ENCODE data around the gene PITPNM2. TPM values are rescaled to one million over a fixed set of nuclear protein-coding genes. Genes with fewer than 3 reads are reported as not detected.
A peak's percentile ranks its signal among the peaks of the same experiment; 100 is the strongest.

The PITPNM2 gene
- total and polyA plus RNA-seq, 9 of the 15 experiments (the other 6 are each of a cell fraction or from before 2014, with no cell fraction given): 0.03 to 10.8 (median 2.9) TPM

DNA sequence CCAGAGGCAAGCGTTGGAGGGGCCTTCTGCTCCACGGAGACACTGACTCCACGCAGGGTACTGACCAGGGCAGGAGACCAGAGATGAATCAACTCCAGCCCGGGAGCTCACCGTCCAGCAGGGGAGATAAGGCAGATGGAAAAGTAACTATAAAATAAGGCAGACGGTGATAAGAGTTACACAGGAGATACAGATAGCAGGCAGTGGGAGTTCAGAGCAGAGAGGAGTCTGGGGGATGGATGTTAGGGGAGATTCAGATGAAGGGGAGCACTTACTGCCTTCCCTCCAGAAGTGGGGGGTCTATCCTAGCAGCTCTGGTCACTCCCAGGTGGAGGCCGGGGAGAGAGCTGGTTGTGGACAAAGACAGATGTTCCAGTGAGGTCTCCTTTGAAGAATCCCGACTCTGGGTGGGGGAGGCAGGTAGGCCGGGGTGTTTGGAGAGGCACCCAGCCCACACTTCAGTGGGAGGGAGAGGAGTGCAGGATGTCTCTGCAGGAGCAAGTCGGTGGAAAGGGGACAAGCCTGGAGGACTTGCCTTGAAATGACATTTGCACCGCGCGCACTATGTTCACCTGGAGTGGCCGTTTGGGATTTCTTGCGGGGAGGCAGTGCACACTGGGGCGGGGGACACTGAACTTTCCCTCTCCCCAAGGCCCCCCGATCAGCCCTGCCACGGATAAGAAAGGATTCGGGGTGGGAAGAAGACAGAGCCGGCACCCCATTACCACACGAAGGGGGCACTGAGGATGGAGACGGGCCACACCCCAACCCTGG, 1.2 kb downstream of the PITPNM2 start (continued):
- TF ChIP-seq, protein P1, sequence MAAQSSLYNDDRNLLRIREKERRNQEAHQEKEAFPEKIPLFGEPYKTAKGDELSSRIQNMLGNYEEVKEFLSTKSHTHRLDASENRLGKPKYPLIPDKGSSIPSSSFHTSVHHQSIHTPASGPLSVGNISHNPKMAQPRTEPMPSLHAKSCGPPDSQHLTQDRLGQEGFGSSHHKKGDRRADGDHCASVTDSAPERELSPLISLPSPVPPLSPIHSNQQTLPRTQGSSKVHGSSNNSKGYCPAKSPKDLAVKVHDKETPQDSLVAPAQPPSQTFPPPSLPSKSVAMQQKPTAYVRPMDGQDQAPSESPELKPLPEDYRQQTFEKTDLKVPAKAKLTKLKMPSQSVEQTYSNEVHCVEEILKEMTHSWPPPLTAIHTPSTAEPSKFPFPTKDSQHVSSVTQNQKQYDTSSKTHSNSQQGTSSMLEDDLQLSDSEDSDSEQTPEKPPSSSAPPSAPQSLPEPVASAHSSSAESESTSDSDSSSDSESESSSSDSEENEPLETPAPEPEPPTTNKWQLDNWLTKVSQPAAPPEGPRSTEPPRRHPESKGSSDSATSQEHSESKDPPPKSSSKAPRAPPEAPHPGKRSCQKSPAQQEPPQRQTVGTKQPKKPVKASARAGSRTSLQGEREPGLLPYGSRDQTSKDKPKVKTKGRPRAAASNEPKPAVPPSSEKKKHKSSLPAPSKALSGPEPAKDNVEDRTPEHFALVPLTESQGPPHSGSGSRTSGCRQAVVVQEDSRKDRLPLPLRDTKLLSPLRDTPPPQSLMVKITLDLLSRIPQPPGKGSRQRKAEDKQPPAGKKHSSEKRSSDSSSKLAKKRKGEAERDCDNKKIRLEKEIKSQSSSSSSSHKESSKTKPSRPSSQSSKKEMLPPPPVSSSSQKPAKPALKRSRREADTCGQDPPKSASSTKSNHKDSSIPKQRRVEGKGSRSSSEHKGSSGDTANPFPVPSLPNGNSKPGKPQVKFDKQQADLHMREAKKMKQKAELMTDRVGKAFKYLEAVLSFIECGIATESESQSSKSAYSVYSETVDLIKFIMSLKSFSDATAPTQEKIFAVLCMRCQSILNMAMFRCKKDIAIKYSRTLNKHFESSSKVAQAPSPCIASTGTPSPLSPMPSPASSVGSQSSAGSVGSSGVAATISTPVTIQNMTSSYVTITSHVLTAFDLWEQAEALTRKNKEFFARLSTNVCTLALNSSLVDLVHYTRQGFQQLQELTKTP (IDR thresholded peaks at IDR 0.05; ENCODE audit: low read depth in 1 of 2, partially characterized antibody in 2 of 2): peak in 1 of 2 experiments; percentile 43
- TF ChIP-seq ZFX (CRISPR knock-in tag; IDR thresholded peaks at IDR 0.05): no peak

DNA sequence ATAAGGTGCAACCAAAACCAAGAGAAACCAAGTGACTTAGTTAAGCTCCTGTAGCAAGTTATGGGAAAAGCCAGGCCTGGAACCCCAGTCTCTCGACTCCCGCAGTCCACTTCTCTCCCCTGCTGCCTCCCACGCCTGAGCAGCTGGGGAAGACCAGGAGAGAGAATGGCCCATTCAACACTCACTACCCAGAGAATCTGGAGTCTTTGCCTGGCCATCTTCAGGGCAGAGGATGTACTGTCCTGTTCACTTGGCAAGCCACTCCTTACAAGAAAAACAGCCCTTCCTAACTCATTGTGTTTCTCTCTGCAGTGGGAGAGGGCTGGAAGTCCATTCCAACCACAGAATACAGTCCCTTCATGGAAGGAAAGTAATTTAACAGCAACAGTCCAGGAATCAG, 1.8 kb downstream of the PITPNM2 start:
- BruUV-seq (replicated peaks): no TSS peak
- peak in 1 of 4 experiments; percentile 21 for DNase-seq (ENCODE audit: extremely low read depth in 1 of 4, low spot score in 3 of 4)
- no peak overlapping the region for H3K4me3 ChIP-seq
- 62% methylated on average over 3 of the region's 3 CpGs for WGBS (ENCODE audit: insufficient coverage, low coverage, missing lambda C conversion rate)
- H3K27me3 ChIP-seq (ENCODE audit: control insufficient read depth in 2 of 2, insufficient read depth in 2 of 2, low read length in 2 of 2): no peaks in the 10 kb centered on the region
- peaks cover 18% of the 10 kb centered on the region; the same call in 2 of the 3 replicates for H3K79me2 ChIP-seq (ENCODE audit: control insufficient read depth, insufficient read depth, low read length)
- intact Hi-C loops (cut with micrococcal nuclease) (loop anchor here (5.0 to 10.0 kb wide), 3 partner anchors 83 to 164 kb away; partner anchors contain the start of genes ARL6IP4, MPHOSPH9 and MTRFR), in situ Hi-C loops (cut with MboI) (no loop called here)
- no peak for TF ChIP-seq ZNF76 (CRISPR knock-in tag; IDR thresholded peaks at IDR 0.05; ENCODE audit: borderline replicate concordance)
- 0 out of 2 replicates have a peak, but pooled peaks have one; percentile 30 for TF ChIP-seq ZNF766 (CRISPR knock-in tag; conservative IDR thresholded peaks at IDR 0.05)
- H3K9me3 ChIP-seq (replicated peaks; ENCODE audit: control insufficient read depth, insufficient read depth, low read depth, low read length): no peaks in the 10 kb centered on the region
- ChIA-PET POLR2A (interaction anchor here (0.5 to 1.6 kb wide), 8 partner anchors 9 to 179 kb away, joined by 3 to 8 read pairs (median 4); partner anchors contain the start of gene OGFOD2), CTCF (ENCODE audit: low intra/inter-chr PET ratio) (no interaction called here)
- peaks cover 5% of the 10 kb centered on the region for H3K9me1 ChIP-seq (ENCODE audit: control insufficient read depth, insufficient read depth, low read length)
- no peak; the same call in 2 of the 3 replicates for ATAC-seq
- no peak for FAIRE-seq
- 0 out of 3 replicates have a peak, but pooled peaks cover 5% of the 10 kb centered on the region for H3K36me3 ChIP-seq (ENCODE audit: control insufficient read depth, insufficient read depth, low read length)
- H2AFZ ChIP-seq (ENCODE audit: low read depth, low read length): no peak overlapping the region
- no peak overlapping the region for H3K27ac ChIP-seq (ENCODE audit: extremely low read depth, low read depth, low read length)
- peak overlapping the region; percentile 83 for H3K4me2 ChIP-seq (ENCODE audit: insufficient read depth, low read length)
- peaks cover 16% of the 10 kb centered on the region for H4K20me1 ChIP-seq (replicated peaks; ENCODE audit: control insufficient read depth, insufficient read depth, low read length)
- peak overlapping the region in 1 of 2 experiments; percentile 28; a peak in 1 of 4 replicates for H3K9ac ChIP-seq (ENCODE audit: insufficient read depth in 1 of 2, low read depth in 2 of 2, low read length in 2 of 2)
- peaks cover 26 to 30% of the 10 kb centered on the region in 2 experiments; a peak in 4 of 5 replicates for H3K4me1 ChIP-seq (replicated peaks in 1 of 2; ENCODE audit: control insufficient read depth in 2 of 2, insufficient read depth in 2 of 2, low read length in 2 of 2)

Measured in K562 (cell line).